ENCODE results near the gene CATSPER3.

DNA sequence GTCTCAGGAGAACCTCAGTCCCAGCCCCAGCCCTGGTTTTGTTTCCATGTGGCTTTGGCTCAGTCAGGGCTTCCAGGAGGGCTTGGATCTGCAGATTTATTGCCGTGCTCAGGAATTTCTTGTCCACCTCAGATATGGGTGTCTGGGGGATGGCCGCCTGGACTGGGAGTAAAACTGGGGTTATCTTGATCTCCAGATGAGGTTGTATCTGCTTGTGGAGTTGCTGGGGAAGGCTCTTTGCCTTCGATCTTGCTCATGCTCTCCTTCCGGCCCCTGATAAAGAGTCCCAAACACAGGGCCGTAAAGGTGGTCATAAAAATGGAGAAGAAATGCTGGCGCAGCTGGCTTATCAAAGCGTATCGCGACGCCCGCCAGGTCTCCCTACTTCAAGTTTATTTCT, 84.2 kb downstream of the CATSPER3 start:
- TF ChIP-seq, protein P1, sequence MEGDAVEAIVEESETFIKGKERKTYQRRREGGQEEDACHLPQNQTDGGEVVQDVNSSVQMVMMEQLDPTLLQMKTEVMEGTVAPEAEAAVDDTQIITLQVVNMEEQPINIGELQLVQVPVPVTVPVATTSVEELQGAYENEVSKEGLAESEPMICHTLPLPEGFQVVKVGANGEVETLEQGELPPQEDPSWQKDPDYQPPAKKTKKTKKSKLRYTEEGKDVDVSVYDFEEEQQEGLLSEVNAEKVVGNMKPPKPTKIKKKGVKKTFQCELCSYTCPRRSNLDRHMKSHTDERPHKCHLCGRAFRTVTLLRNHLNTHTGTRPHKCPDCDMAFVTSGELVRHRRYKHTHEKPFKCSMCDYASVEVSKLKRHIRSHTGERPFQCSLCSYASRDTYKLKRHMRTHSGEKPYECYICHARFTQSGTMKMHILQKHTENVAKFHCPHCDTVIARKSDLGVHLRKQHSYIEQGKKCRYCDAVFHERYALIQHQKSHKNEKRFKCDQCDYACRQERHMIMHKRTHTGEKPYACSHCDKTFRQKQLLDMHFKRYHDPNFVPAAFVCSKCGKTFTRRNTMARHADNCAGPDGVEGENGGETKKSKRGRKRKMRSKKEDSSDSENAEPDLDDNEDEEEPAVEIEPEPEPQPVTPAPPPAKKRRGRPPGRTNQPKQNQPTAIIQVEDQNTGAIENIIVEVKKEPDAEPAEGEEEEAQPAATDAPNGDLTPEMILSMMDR (conservative IDR thresholded peaks at IDR 0.05) = no peak
- no peak for TF ChIP-seq EZH2 (IDR thresholded peaks at IDR 0.05; ENCODE audit: low read depth)

All from PC-9 (cell line).